NOMO-1 (cell line): ENCODE results near the gene ADAM19.
"Not testable (repeated sequence)": the region's sequence is repeated elsewhere in the genome, so short reads cannot be mapped to it uniquely, and the experiment has no call there.

ENCODE experiments used
- DNase-seq, 2 experiments: peaks; one replicate each; lab custom pipeline; 2025; ENCODE audit not compliant: unreplicated experiment in 2 of 2; lab: John Stamatoyannopoulos, UW

ADAM19 gene

GRCh38 chr5:157444224-157444623 is 131.4 kb downstream of the ADAM19 start:
- no peak for DNase-seq

GRCh38 chr5:157443041-157443549 is 132.5 kb downstream of the ADAM19 start:
- DNase-seq: no peak

- no peak for DNase-seq
Measured at GRCh38 chr5:157434096-157434495, 141.5 kb downstream of the ADAM19 start.

GRCh38 chr5:157431544-157432200 is 143.9 kb downstream of the ADAM19 start:
- DNase-seq: peak; percentile 58 to 87

- DNase-seq: not testable (repeated sequence)
Measured at GRCh38 chr5:157429920-157430319, 145.7 kb downstream of the ADAM19 start.
